ENCODE measurements around the gene PLCD1. TPM values are rescaled to one million over a fixed set of nuclear protein-coding genes. Genes with fewer than 3 reads are reported as not detected.

PLCD1 gene
- total and polyA plus RNA-seq, 2 of the 8 experiments (the other 6 are each of a cell fraction or from before 2014, with no cell fraction given) = 15.3 to 19.2 TPM

GRCh38 chr3:38036286-38036685 lies 6.8 kb upstream of the PLCD1 start:
- H3K4me1 ChIP-seq (replicated peaks in 1 of 4; ENCODE audit: control insufficient read depth in 3 of 4, insufficient read depth in 4 of 4, low read length in 3 of 4) = peaks cover 2 to 5% (median 4%) of the 10 kb centered on the region in 4 experiments; a peak in 4 of 7 replicates
- no peak overlapping the region for H4K8ac ChIP-seq (ENCODE audit: extremely low read depth, insufficient read depth, low read length)
- no peak overlapping the region for H3K14ac ChIP-seq (ENCODE audit: insufficient read length)
- H2AFZ ChIP-seq (ENCODE audit: low read length) = no peak overlapping the region
- H3K18ac ChIP-seq (ENCODE audit: extremely low read depth, low read length) = no peak overlapping the region
- POLR2A ChIA-PET (ENCODE audit: partially characterized antibody) = no interaction called here
- no peak overlapping the region for H3K4ac ChIP-seq (replicated peaks; ENCODE audit: insufficient read length, low read depth, low read length)
- WGBS, 2 experiments (ENCODE audit: extremely low coverage in 1 of 2, insufficient coverage in 1 of 2, insufficient read length in 1 of 2, insufficient replicate concordance in 2 of 2, low coverage in 1 of 2, low lambda C conversion rate in 2 of 2, missing lambda C conversion rate in 1 of 2) = 93% methylated on average over 5 of the region's 5 CpGs; no CpG with 5 or more reads in 1 of the 2 experiments
- H3K23me2 ChIP-seq (ENCODE audit: low read depth, low read length) = peaks cover 7% of the 10 kb centered on the region; the same call in 1 of the 2 replicates
- H4K5ac ChIP-seq (ENCODE audit: insufficient read length, low read depth, low read length) = no peak overlapping the region
- H3K9ac ChIP-seq (replicated peaks in 1 of 4; ENCODE audit: extremely low read depth in 1 of 4, low read depth in 3 of 4, low read length in 3 of 4) = no peak overlapping the region
- no peak overlapping the region for H2BK15ac ChIP-seq (ENCODE audit: low read length)
- no peak for DNase-seq (ENCODE audit: low read depth in 1 of 2, low spot score in 2 of 2)
- H2AK5ac ChIP-seq (ENCODE audit: low read depth, low read length) = no peak overlapping the region
- H3K79me2 ChIP-seq (ENCODE audit: control insufficient read depth in 1 of 2, insufficient read depth in 2 of 2, low read length in 2 of 2) = no peaks in the 10 kb centered on the region
- no peak overlapping the region for H2BK12ac ChIP-seq (ENCODE audit: low read depth, low read length)
- H3K9me3 ChIP-seq (ENCODE audit: insufficient read depth in 2 of 2, low read depth in 1 of 2, low read length in 1 of 2) = no peaks in the 10 kb centered on the region
- no peak overlapping the region for H2BK5ac ChIP-seq (ENCODE audit: low read depth, low read length)
- no peak overlapping the region for H3K56ac ChIP-seq (replicated peaks; ENCODE audit: insufficient read length, low read depth, low read length)
- no peak overlapping the region for H2BK20ac ChIP-seq (ENCODE audit: low read length)
- no peak overlapping the region for H3K23ac ChIP-seq (ENCODE audit: insufficient read length)
- peaks cover 7 to 26% (median 21%) of the 10 kb centered on the region in 4 experiments for H3K27me3 ChIP-seq (replicated peaks in 1 of 4; ENCODE audit: control insufficient read depth in 3 of 4, extremely low read depth in 1 of 4, insufficient read depth in 3 of 4, low read length in 3 of 4)
- no peaks in the 10 kb centered on the region for H3K36me3 ChIP-seq (ENCODE audit: control insufficient read depth in 2 of 4, insufficient read depth in 4 of 4, low read length in 3 of 4)
- H3K4me3 ChIP-seq (ENCODE audit: extremely low read depth in 1 of 4, insufficient read depth in 2 of 4, low read depth in 3 of 4, low read length in 4 of 4) = no peak overlapping the region
- no peak overlapping the region for H3K4me2 ChIP-seq (ENCODE audit: insufficient read depth in 1 of 2, low read depth in 2 of 2, low read length in 2 of 2)
- no peak overlapping the region for H4K91ac ChIP-seq (replicated peaks; ENCODE audit: insufficient read length, low read length)
- CTCF ChIA-PET (ENCODE audit: partially characterized antibody) = interaction anchor here (0.6 to 3.2 kb wide), 4 partner anchors 27 to 102 kb away, joined by 3 to 9 read pairs (median 4); partner anchors contain the start of gene MYD88
- H3K79me1 ChIP-seq (ENCODE audit: low read depth, low read length) = no peaks in the 10 kb centered on the region
- H4K20me1 ChIP-seq (replicated peaks in 1 of 2; ENCODE audit: control insufficient read depth in 1 of 2, insufficient read depth in 2 of 2, low read length in 2 of 2) = no peaks in the 10 kb centered on the region
- no peak overlapping the region for H2BK120ac ChIP-seq (replicated peaks; ENCODE audit: low read depth, low read length)
- FAIRE-seq = no peak
- no peak overlapping the region for H3K27ac ChIP-seq (ENCODE audit: low read depth, low read length)
- TF ChIP-seq CBX8 (IDR thresholded peaks at IDR 0.05; ENCODE audit: borderline replicate concordance, low read depth, low read length) (no peak), POU5F1 (IDR thresholded peaks at IDR 0.05; ENCODE audit: low read depth, low read length) (no peak)
